T follicular helper cell (primary cell): Measurements from ENCODE around the gene SNX27.
"Not testable (repeated sequence)": the region's sequence is repeated elsewhere in the genome, so short reads cannot be mapped to it uniquely, and the experiment has no call there.

Experiments
- DNase-seq: peaks from one replicate; pipeline ENCODE4 v3.0.0-alpha.2; 2020; ENCODE audit warnings: low read depth

SNX27 gene

GRCh38 chr1:151639466-151639865 lies 27.6 kb downstream of the SNX27 start:
- DNase-seq, result no peak

DNA sequence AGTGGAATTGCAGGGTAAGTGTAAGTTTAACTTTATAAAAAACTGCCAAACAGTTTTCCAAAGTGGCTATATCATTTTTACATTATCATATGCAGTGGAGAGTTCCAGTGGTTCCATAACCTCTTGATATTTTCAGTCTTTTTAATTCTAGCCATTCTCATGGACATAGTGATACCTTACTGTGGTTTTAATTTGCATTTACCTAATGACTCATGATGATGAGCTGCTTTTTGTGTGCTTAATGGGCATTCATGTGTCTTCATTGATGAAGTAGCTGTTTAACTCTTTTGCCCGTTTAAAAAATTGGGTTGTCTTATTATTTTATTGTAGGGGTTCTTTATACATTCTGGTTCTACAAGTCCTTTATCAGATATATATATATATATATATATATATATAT lies 29.4 kb downstream of the SNX27 start:
- no peak for DNase-seq

GRCh38 chr1:151643085-151643484 lies 31.2 kb downstream of the SNX27 start:
- not testable (repeated sequence) for DNase-seq

GRCh38 chr1:151644001-151644400 lies 32.2 kb downstream of the SNX27 start:
- DNase-seq, result no peak

GRCh38 chr1:151653397-151653796 lies 41.5 kb downstream of the SNX27 start:
- DNase-seq, result no peak

GRCh38 chr1:151655371-151655770 lies 43.5 kb downstream of the SNX27 start:
- DNase-seq, result no peak

GRCh38 chr1:151661751-151662150 lies 49.9 kb downstream of the SNX27 start:
- no peak for DNase-seq

- DNase-seq, result no peak
These were observed 56.2 kb downstream of the SNX27 start for GRCh38 chr1:151668090-151668489.

DNA sequence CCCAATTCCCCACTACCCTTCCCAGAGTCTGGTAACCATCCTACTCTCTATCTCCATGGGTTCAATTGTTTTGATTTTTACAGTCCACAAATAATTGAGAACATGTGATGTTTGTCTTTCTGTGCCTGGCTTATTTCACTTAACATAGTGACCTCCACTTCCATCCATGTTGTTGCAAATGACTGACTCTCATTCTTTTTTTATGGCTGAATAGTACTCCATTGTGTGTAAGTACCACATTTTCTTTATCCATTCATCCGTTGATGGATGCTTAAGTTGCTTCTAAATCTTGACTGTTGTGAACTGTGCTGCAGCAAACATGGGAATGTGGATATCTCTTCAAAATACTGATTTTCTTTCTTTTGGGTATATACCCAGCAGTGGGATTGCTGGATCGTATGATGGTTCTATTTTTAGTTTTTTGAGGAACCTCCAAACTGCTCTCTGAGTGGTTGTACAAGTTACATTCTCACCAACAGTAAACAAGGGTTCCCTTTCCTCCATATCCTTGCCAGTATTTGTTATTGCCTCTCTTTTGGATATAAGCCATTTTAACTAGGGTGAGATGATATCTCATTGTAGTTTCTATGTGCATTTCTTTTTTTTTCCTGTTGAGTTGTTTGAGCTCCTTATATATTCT lies 58.3 kb downstream of the SNX27 start:
- not testable (repeated sequence) for DNase-seq

DNA sequence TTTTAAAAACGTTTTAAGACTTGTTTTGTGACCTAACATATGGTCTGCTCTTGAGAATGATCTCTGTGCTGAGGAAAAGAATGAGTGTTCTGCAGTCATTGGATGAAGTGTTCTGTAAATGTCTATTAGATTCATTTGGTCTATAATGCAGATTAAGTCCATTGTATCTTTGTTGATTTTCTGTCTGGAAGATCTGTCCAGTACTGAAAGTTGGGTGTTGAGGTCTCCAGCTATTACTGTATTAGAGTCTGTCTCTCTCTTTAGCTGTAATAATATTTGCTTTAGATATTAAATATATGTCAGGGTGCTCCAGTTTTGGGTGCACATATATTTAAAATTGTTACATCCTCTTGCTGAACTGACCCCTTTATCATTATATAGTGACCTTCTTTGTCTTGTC lies 61.6 kb downstream of the SNX27 start:
- no peak for DNase-seq

GRCh38 chr1:151680391-151680790 lies 68.5 kb downstream of the SNX27 start:
- DNase-seq, result no peak

DNA sequence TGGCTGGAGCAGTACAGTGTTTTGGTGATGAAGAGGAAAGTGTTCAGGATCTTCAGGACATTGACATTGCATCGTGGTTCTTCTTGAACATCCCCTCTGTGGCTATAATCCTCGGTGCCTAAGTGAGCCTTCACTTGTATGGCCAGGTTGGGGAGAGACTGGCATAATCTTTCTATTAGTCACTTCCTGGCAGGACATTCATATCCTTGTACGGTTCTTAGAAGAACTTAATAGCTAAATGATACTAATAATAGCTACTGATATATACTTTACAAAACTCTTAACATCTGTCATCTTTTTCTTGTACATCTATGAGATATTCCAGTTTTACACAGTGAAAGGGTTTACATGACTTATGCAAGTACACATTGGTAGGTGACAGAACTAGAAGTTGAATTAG lies 69.0 kb downstream of the SNX27 start:
- no peak for DNase-seq

- no peak for DNase-seq
These were observed 70.1 kb downstream of the SNX27 start for GRCh38 chr1:151681923-151682322.

DNA sequence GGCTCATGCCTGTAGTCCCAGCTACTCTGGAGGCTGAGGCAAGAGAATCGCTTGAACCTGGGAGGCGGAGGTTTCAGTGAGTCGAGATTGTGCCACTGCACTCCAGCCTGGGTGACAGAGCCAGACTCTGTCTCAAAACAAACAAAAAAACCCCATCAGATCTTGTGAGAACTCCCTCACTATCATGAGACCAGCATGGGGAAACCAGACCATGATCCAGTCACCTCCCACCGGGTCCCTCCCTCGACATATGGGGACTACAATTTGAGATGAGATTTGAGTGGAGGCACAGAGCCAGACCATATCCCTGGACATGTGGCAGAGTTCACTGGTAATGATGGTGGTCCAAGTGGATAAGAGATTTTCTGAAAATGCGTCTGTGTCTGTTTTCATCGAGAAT lies 71.1 kb downstream of the SNX27 start:
- not testable (repeated sequence) for DNase-seq

DNA sequence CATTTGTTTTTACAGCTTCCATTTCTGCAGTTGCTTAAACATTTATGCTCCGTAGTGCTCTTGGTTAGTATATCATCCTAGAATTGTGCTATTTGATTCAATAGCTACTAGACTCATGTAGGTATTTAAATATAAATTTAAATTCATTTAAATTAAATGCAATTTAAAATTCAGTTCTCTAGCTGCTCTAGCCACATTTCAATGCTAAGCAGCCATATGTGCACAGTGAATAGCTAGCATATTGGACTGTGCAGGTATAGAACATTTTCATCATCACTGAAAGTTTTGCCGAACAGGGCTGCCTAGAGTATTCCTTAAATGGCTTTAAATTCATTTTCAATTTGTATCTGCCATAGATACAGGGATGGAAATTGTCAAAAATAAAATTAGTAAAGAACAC lies 72.3 kb downstream of the SNX27 start:
- no peak for DNase-seq

DNA sequence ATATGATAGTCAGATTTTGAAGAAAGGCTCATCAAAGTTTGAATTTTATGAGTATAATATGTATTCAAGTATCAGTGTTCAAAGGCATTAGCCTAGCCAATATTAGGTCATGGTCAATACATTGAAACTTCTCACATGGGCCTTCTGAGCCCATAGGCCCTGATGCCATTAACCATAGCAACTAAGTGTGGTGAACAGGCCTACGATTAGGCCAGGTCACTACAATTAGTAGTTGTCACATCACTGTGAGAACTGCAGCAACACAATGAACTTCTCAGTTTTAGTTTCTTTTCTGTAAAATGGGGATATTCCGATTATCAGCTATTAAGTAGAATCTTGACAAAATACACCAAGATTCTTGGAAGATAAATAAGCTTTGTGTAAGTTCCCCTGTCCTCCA lies 74.7 kb downstream of the SNX27 start:
- DNase-seq, result no peak

DNA sequence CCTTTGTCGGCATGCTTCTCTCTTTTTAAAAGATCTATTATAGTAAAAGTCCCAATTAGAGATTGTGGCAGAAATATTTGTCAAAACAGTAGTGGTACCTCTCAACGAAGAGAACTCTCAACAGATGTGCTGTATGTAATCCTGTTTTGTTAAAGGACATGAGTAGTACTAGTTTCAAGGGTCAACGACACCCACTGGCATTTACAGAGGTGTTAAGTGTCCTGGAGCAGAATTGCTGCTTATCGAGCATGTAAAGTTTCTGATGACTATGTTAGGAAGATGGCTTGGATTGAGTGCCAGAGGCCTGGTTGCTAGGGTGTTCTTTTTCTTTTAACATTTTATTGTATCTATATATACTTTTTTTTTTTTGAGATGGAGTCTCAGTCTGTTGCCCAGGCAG lies 77.6 kb downstream of the SNX27 start:
- no peak for DNase-seq

DNA sequence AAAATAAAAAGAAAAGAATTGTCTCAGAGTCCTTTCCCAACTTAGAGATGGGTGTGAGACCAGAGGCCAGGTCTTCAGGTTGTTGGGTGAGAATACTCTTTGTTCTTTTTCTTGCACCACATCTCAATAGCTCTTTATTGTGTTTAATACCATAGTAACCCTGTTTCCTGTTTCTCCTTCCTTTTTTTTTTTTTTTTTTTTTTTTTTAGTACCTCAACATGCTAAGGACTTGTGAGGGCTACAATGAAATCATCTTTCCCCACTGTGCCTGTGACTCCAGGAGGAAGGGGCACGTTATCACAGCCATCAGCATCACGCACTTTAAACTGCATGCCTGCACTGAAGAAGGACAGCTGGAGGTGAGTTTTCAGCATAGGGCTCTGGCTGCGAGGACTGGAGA lies 80.4 kb downstream of the SNX27 start:
- no peak for DNase-seq

- no peak for DNase-seq
These were observed 81.3 kb downstream of the SNX27 start for GRCh38 chr1:151693057-151693651.

DNA sequence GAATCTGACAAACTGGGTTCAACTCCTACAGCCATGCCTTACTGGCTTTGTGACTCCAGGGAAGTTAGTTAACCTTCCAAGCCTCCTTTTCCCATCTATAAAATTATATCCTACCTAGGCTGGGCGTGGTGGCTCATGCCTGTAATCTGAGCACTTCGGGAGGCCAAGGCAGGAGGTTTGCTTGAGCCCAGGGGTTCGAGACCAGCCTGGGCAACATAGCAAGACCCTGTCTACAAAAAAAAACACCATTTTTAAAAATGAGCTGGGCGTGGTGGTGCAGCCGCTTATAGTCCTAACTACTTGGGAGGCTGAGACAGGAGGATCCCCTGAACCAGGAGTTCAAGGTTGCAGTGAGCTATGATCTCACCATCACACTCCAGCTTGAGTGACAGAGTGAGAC lies 89.7 kb downstream of the SNX27 start:
- no peak for DNase-seq

GRCh38 chr1:151702936-151703335 lies 91.1 kb downstream of the SNX27 start:
- no peak for DNase-seq

GRCh38 chr1:151703813-151704212 lies 92.0 kb downstream of the SNX27 start:
- no peak for DNase-seq

DNA sequence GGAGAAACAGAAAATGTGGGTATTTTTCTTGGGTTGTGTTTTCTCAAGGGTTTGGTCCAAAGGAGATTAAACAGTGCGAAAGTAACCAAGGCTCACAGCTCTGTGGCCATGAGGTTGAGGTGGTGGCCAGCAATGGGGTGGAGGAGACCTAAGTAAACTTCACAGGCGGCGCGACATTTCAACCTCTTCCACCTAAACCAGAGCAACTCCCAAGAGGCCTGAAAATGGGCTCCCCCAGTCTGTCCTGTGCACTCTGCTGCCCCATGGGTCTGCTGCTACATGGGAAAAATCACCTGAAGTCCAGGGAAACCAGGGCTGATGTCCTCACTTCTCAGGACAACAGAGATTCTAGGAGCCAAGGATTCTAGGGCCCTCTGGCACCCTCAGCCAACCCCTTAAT lies 92.4 kb downstream of the SNX27 start:
- DNase-seq, result no peak

- DNase-seq, result no peak
These were observed 93.3 kb downstream of the SNX27 start for GRCh38 chr1:151705146-151705545.
